Neural cell (in vitro differentiated cells): ENCODE results near the gene MYO3B. TPM values are rescaled to one million over a fixed set of nuclear protein-coding genes. Genes with fewer than 3 reads are reported as not detected.

ENCODE experiments used
- H2AFZ ChIP-seq: fragments of 200-600, 300-800 bp; sonication (generic), shearing (Covaris generic); 2 replicates; pipeline ENCODE4 v1.6.0; 2014; ENCODE audit warnings: low read depth, mild to moderate bottlenecking, antibody characterized with exemption, low read length, moderate library complexity
- H3F3A ChIP-seq: fragments of 200-600 bp; shearing (Covaris generic); 2 replicates; pipeline ENCODE4 v1.6.1; 2016; ENCODE audit warnings: mild to moderate bottlenecking, moderate library complexity, mixed read lengths, antibody characterized with exemption, low read length; ENCODE audit not compliant: insufficient read depth, poor library complexity, severe bottlenecking
- H3K27ac ChIP-seq: fragments of 200-600, 300-800 bp; sonication (generic), shearing (Covaris generic); 2 replicates; pipeline ENCODE4 v1.5.1; 2014; ENCODE audit warnings: mild to moderate bottlenecking, low read length, moderate library complexity
- H3K27me3 ChIP-seq: fragments of 300-800, 200-600 bp; sonication (generic), shearing (Covaris generic); 2 replicates; pipeline ENCODE4 v1.6.0; 2014; ENCODE audit warnings: mild to moderate bottlenecking, low read depth, low read length, moderate library complexity; ENCODE audit not compliant: insufficient read depth
- H3K36me3 ChIP-seq: fragments of 300-800, 200-600 bp; sonication (generic), shearing (Covaris generic); 2 replicates; pipeline ENCODE4 v1.5.1; 2014; ENCODE audit warnings: mild to moderate bottlenecking, antibody characterized with exemption, low read length, moderate library complexity; ENCODE audit not compliant: insufficient read depth
- H3K4me2 ChIP-seq: fragments of 300-800, 200-600 bp; sonication (generic), shearing (Covaris generic); 2 replicates; pipeline ENCODE4 v1.6.0; 2014; ENCODE audit warnings: mild to moderate bottlenecking, low read length
- H3K4me3 ChIP-seq: fragments of 300-800, 200-600 bp; sonication (generic), shearing (Covaris generic); 2 replicates; pipeline ENCODE4 v1.5.1; 2014; ENCODE audit warnings: mild to moderate bottlenecking, low read length, moderate library complexity
- H3K79me2 ChIP-seq: fragments of 200-600 bp; shearing (Covaris generic); replicated peaks from 2 replicates; pipeline ENCODE4 v1.6.0; 2014; ENCODE audit warnings: mild to moderate bottlenecking, low read length, moderate library complexity; ENCODE audit not compliant: insufficient read depth
- H3K9ac ChIP-seq: fragments of 300-800, 200-600 bp; sonication (generic), shearing (Covaris generic); 2 replicates; pipeline ENCODE4 v1.6.1; 2016; ENCODE audit warnings: mild to moderate bottlenecking, low read length, mixed read lengths
- H3K9me2 ChIP-seq: fragments of 200-600 bp; shearing (Covaris generic); 2 replicates; pipeline ENCODE4 v1.6.1; 2016; ENCODE audit warnings: mild to moderate bottlenecking, low read length, mixed read lengths; ENCODE audit not compliant: insufficient read depth
- H3K9me3 ChIP-seq: fragments of 200-600, 300-800 bp; sonication (generic), shearing (Covaris generic); 2 replicates; pipeline ENCODE4 v1.6.1; 2016; ENCODE audit warnings: mild to moderate bottlenecking, mixed run types, low read length, moderate library complexity, mixed read lengths
- H4K20me1 ChIP-seq: fragments of 200-600 bp; shearing (Covaris generic); 2 replicates; pipeline ENCODE4 v1.6.1; 2016; ENCODE audit warnings: mild to moderate bottlenecking, mixed run types; ENCODE audit not compliant: insufficient read depth
- CTCF ChIP-seq: fragments of 450-650 bp; IDR thresholded peaks from 2 replicates; pipeline ENCODE4 v1.5.1; 2014; ENCODE audit warnings: antibody characterized with exemption, mild to moderate bottlenecking, moderate library complexity; ENCODE audit not compliant: poor library complexity, severe bottlenecking
- EP300 ChIP-seq: fragments of 450-650 bp; conservative IDR thresholded peaks from 2 replicates; pipeline ENCODE4 v1.6.1; 2014; ENCODE audit warnings: antibody characterized with exemption, mild to moderate bottlenecking, moderate library complexity; ENCODE audit not compliant: poor library complexity, severe bottlenecking
- EZH2 ChIP-seq: fragments of 200-600, 300-800 bp; shearing (Covaris generic), sonication (generic); IDR thresholded peaks from 2 replicates; pipeline ENCODE4 v1.6.1; 2014; ENCODE audit warnings: antibody characterized with exemption, low read length, borderline replicate concordance, mild to moderate bottlenecking; ENCODE audit not compliant: insufficient read depth, poor library complexity, severe bottlenecking
- MXI1 ChIP-seq: fragments of 450-650 bp; conservative IDR thresholded peaks from 2 replicates; pipeline ENCODE4 v1.6.1; 2014; ENCODE audit warnings: antibody characterized with exemption, mild to moderate bottlenecking; ENCODE audit not compliant: poor library complexity, severe bottlenecking
- POLR2AphosphoS5 ChIP-seq: IDR thresholded peaks from 2 replicates; pipeline ENCODE4 v1.6.1; 2012
- RAD21 ChIP-seq: fragments of 450-650 bp; conservative IDR thresholded peaks from 2 replicates; pipeline ENCODE4 v1.6.1; 2014; ENCODE audit warnings: antibody characterized with exemption, mild to moderate bottlenecking, moderate library complexity
- REST ChIP-seq: IDR thresholded peaks from 2 replicates; pipeline ENCODE4 v1.6.1; 2012; ENCODE audit warnings: borderline replicate concordance
- SMC3 ChIP-seq: fragments of 450-650 bp; conservative IDR thresholded peaks from 2 replicates; pipeline ENCODE4 v1.6.1; 2014; ENCODE audit warnings: antibody characterized with exemption, mild to moderate bottlenecking, moderate library complexity; ENCODE audit not compliant: poor library complexity
- TAF1 ChIP-seq: IDR thresholded peaks from 2 replicates; pipeline ENCODE4 v1.6.1; 2012; ENCODE audit warnings: low read depth
- polyA plus RNA-seq: library from polyadenylated mRNA; depleted of rRNA; stranded (reverse); fragments of >200 nt; gene quantifications from 2 replicates; pipeline ENCODE4 v1.2.3, GENCODE V29; 2014

MYO3B gene
- polyA plus RNA-seq, 1 donor from 2014 or later = 0.11 TPM

- Histone ChIP-seq H3K9me2 (no peaks in the 10 kb centered on the region), H3K27ac (no peak overlapping the region), H3F3A (no peaks in the 10 kb centered on the region), H3K79me2 (no peaks in the 10 kb centered on the region), H3K4me3 (no peak overlapping the region), H3K27me3 (no peaks in the 10 kb centered on the region), H3K9me3 (no peaks in the 10 kb centered on the region), H3K4me2 (no peak overlapping the region), H3K36me3 (no peaks in the 10 kb centered on the region), H4K20me1 (no peaks in the 10 kb centered on the region), H3K9ac (no peak overlapping the region), H2AFZ (no peak overlapping the region)
- TF ChIP-seq MXI1 (no peak), EZH2 (no peak), EP300 (no peak), TAF1 (no peak), POLR2AphosphoS5 (no peak), SMC3 (no peak), CTCF (no peak), RAD21 (no peak), REST (no peak)
These were observed 279.8 kb downstream of the MYO3B start for GRCh38 chr2:170457742-170458141.

GRCh38 chr2:170461889-170462288 lies 283.9 kb downstream of the MYO3B start:
- Histone ChIP-seq H3K79me2 (no peaks in the 10 kb centered on the region), H3K36me3 (no peaks in the 10 kb centered on the region), H3F3A (no peaks in the 10 kb centered on the region), H4K20me1 (no peaks in the 10 kb centered on the region), H3K9me2 (no peaks in the 10 kb centered on the region), H3K27me3 (no peaks in the 10 kb centered on the region), H2AFZ (no peak overlapping the region), H3K27ac (no peak overlapping the region), H3K9ac (no peak overlapping the region), H3K4me2 (no peak overlapping the region), H3K4me3 (no peak overlapping the region), H3K9me3 (no peaks in the 10 kb centered on the region)
- TF ChIP-seq SMC3 = no peak
- no peak for TF ChIP-seq CTCF
- TF ChIP-seq RAD21 = no peak
- TF ChIP-seq POLR2AphosphoS5 = no peak
- TF ChIP-seq TAF1 = no peak
- TF ChIP-seq REST = no peak
- no peak for TF ChIP-seq MXI1
- no peak for TF ChIP-seq EZH2
- no peak for TF ChIP-seq EP300
